OCI-LY3 (cell line): Measurements from ENCODE around the gene SPRN.

ENCODE experiments used
- H2AFZ ChIP-seq: fragments of 200-600, 300-600 bp; shearing (Covaris generic); 2 replicates; pipeline ENCODE4 v1.6.0; 2014; ENCODE audit warnings: antibody characterized with exemption, low read depth, low read length
- H3K27ac ChIP-seq: fragments of 200-600, 300-600 bp; sonication (generic); 2 replicates; pipeline ENCODE4 v1.5.1; 2014; ENCODE audit warnings: mild to moderate bottlenecking, low read length, moderate library complexity, mixed read lengths
- H3K27me3 ChIP-seq: fragments of 200-600, 300-600 bp; sonication (generic); 2 replicates; pipeline ENCODE4 v1.6.1; 2014; ENCODE audit warnings: low read depth, low read length, mixed read lengths
- H3K36me3 ChIP-seq: fragments of 200-600, 300-600 bp; sonication (generic); replicated peaks from 2 replicates; pipeline ENCODE3; 2014; ENCODE audit warnings: low read depth, low read length, mixed read lengths
- H3K4me1 ChIP-seq: fragments of 300-600, 200-600 bp; sonication (generic); 2 replicates; pipeline ENCODE4 v1.6.1; 2014; ENCODE audit warnings: low read length, mixed read lengths
- H3K4me2 ChIP-seq: fragments of 200-600, 300-600 bp; sonication (generic); 2 replicates; pipeline ENCODE4 v1.6.1; 2014; ENCODE audit warnings: low read length, mixed read lengths
- H3K4me3 ChIP-seq: fragments of 300-600, 200-600 bp; sonication (generic); 2 replicates; pipeline ENCODE4 v1.5.1; 2014; ENCODE audit warnings: antibody characterized with exemption, mild to moderate bottlenecking, low read length, moderate library complexity
- H3K79me2 ChIP-seq: fragments of 300-600, 200-600 bp; shearing (Covaris generic); 2 replicates; pipeline ENCODE4 v1.6.1; 2014; ENCODE audit warnings: mild to moderate bottlenecking, low read length, mixed read lengths
- H3K9ac ChIP-seq: fragments of 300-600, 200-600 bp; shearing (Covaris generic); 2 replicates; pipeline ENCODE4 v1.6.0; 2014; ENCODE audit warnings: mild to moderate bottlenecking, low read length, moderate library complexity
- H3K9me3 ChIP-seq: fragments of 200-600, 300-600 bp; shearing (Covaris generic); 2 replicates; pipeline ENCODE4 v1.6.1; 2014; ENCODE audit warnings: low read length, mixed read lengths; ENCODE audit not compliant: insufficient read depth
- H4K20me1 ChIP-seq: fragments of 200-600, 300-600 bp; sonication (generic); 2 replicates; pipeline ENCODE4 v1.6.1; 2016; ENCODE audit warnings: low read length, mixed read lengths; ENCODE audit not compliant: insufficient read depth
- CTCF ChIP-seq: fragments of 200-600, 300-600 bp; sonication (generic); IDR thresholded peaks from 2 replicates; pipeline ENCODE4 v1.5.1; 2014; ENCODE audit warnings: antibody characterized with exemption, low read length, low read depth
- EZH2phosphoT487 ChIP-seq: fragments of 200-600 bp; shearing (Covaris generic); IDR thresholded peaks from 2 replicates; pipeline ENCODE4 v1.6.1; 2018; ENCODE audit warnings: antibody characterized with exemption, mixed run types, low read depth

SPRN gene

GRCh38 chr10:133412381-133412711 lies 12.1 kb downstream of the SPRN start:
- Histone ChIP-seq H3K79me2 (peaks cover 19% of the 10 kb centered on the region), H3K9me3 (peaks cover 12% of the 10 kb centered on the region; the same call in 1 of the 2 replicates), H3K4me2 (no peak overlapping the region), H2AFZ (no peak overlapping the region), H3K27ac (no peak overlapping the region), H3K4me3 (no peak overlapping the region), H3K36me3 (peaks cover 67% of the 10 kb centered on the region), H3K4me1 (no peaks in the 10 kb centered on the region), H3K9ac (no peak overlapping the region), H3K27me3 (no peaks in the 10 kb centered on the region), H4K20me1 (no peaks in the 10 kb centered on the region)
- TF ChIP-seq CTCF (no peak), EZH2phosphoT487 (no peak)

- Histone ChIP-seq H3K9me3 (peaks cover 12% of the 10 kb centered on the region; the same call in 1 of the 2 replicates), H3K4me3 (no peak overlapping the region), H4K20me1 (no peaks in the 10 kb centered on the region), H3K27me3 (no peaks in the 10 kb centered on the region), H3K4me1 (no peaks in the 10 kb centered on the region), H2AFZ (no peak overlapping the region), H3K27ac (no peak overlapping the region), H3K79me2 (peaks cover 25% of the 10 kb centered on the region), H3K36me3 (peaks cover 73% of the 10 kb centered on the region), H3K4me2 (no peak overlapping the region), H3K9ac (no peak overlapping the region)
- TF ChIP-seq EZH2phosphoT487 = no peak
- no peak for TF ChIP-seq CTCF
Measured at GRCh38 chr10:133411523-133412380, 12.7 kb downstream of the SPRN start.

- H3K27ac ChIP-seq = no peak overlapping the region
Measured at GRCh38 chr10:133405844-133406527, 18.4 kb downstream of the SPRN start.

More at GRCh38 chr10:133405844-133406527, 18.4 kb downstream of the SPRN start:
- Histone ChIP-seq H3K4me3 (no peak overlapping the region), H3K4me1 (peaks cover 12% of the 10 kb centered on the region), H3K9ac (no peak overlapping the region), H2AFZ (no peak overlapping the region), H3K79me2 (peaks cover 33% of the 10 kb centered on the region), H3K27me3 (no peaks in the 10 kb centered on the region), H3K36me3 (peaks cover 61% of the 10 kb centered on the region), H3K9me3 (no peaks in the 10 kb centered on the region), H3K4me2 (peak overlapping the region; percentile 43), H4K20me1 (peaks cover 12% of the 10 kb centered on the region)
- TF ChIP-seq EZH2phosphoT487 (no peak), CTCF (no peak)
